HepG2 (cell line): ENCODE measurements around the gene GYS1. TPM values are rescaled to one million over a fixed set of nuclear protein-coding genes. Genes with fewer than 3 reads are reported as not detected.

Experiments used
- ATAC-seq: fragments of 200-7000 bp; cut with Tn5 transposase; 3 replicates; pipeline ENCODE4 v1.9.1; 2020; ENCODE audit warnings: mild to moderate bottlenecking, moderate library complexity
- BruUV-seq: library from RNA; stranded (reverse); fragments of 400-500 nt; replicated peaks from 2 replicates; lab custom pipeline; 2021; lab: Mats Ljungman, UMichigan
- CTCF ChIA-PET: fragments of 300-600 bp; formaldehyde crosslinking; extraction: SDS; loops from one replicate; lab custom pipeline; 2021; ENCODE audit warnings: low total read pairs, inconsistent platforms, low intra/inter-chr PET ratio; lab: Yijun Ruan, JAX
- POLR2A ChIA-PET: fragments of 350-600 bp; sonication (Branson Sonifier 250); formaldehyde crosslinking; loops from one replicate; lab custom pipeline; 2020; ENCODE audit warnings: antibody characterized with exemption, inconsistent platforms; lab: Yijun Ruan, JAX
- DNase-seq: peaks from one replicate; pipeline ENCODE4 v3.0.0-alpha.2; 2015; ENCODE audit warnings: low spot score
- FAIRE-seq: peaks from 3 replicates; lab custom pipeline; 2011; peaks lifted over from hg19 to GRCh38; lab: Jason Lieb, UNC
- H2AFZ ChIP-seq: one replicate; pipeline ENCODE4 v1.6.1; 2011; ENCODE audit warnings: low read length, inconsistent platforms
- H3K27ac ChIP-seq: fragments of 300-600 bp; 3 replicates; pipeline ENCODE4 v1.8.0; 2011; ENCODE audit warnings: mixed run types, mild to moderate bottlenecking, mixed read lengths, low read length, inconsistent platforms; ENCODE audit not compliant: insufficient read depth; ENCODE audit errors: extremely low read length
- H3K27me3 ChIP-seq, 2 experiments: fragments of 200-600 bp in 1 of 2; 2 replicates in 1 of 2; 3 replicates in 1 of 2; pipeline versions ENCODE4 v1.6.0 to v1.8.0; 2011; ENCODE audit warnings: low read length in 2 of 2, mild to moderate bottlenecking in 2 of 2, moderate library complexity in 2 of 2, inconsistent platforms in 1 of 2; ENCODE audit not compliant: insufficient read depth in 2 of 2, control insufficient read depth in 1 of 2
- H3K36me3 ChIP-seq, 2 experiments: fragments of 200-600 bp in 1 of 2; replicated peaks in 1 of 2; 2 replicates in 1 of 2; 3 replicates in 1 of 2; pipeline versions ENCODE4 v1.5.1 to v1.8.0; 2011; ENCODE audit warnings: low read length in 2 of 2, inconsistent platforms in 1 of 2; ENCODE audit not compliant: insufficient read depth in 2 of 2, control insufficient read depth in 1 of 2
- H3K4me1 ChIP-seq: 2 replicates; pipeline ENCODE4 v1.5.1; 2012; ENCODE audit warnings: low read length, inconsistent platforms; ENCODE audit not compliant: insufficient read depth
- H3K4me2 ChIP-seq: 2 replicates; pipeline ENCODE4 v1.6.0; 2011; ENCODE audit warnings: low read depth, low read length, inconsistent platforms
- H3K4me3 ChIP-seq, 3 experiments: fragments of 200-600 bp in 1 of 3; sonication (generic), shearing (Covaris generic) in 1 of 3; replicated peaks in 1 of 3; 2 replicates each; pipeline ENCODE4 v1.5.1; 2011 to 2016; ENCODE audit warnings: low read length in 3 of 3, inconsistent platforms in 2 of 3, low read depth in 2 of 3, mild to moderate bottlenecking in 2 of 3, control low read depth in 1 of 3, mixed read lengths in 1 of 3; ENCODE audit not compliant: insufficient read depth in 1 of 3
- H3K79me2 ChIP-seq: one replicate; pipeline ENCODE4 v1.6.1; 2011; ENCODE audit warnings: low read length, inconsistent platforms; ENCODE audit not compliant: insufficient read depth
- H3K9ac ChIP-seq: 2 replicates; pipeline ENCODE4 v1.6.0; 2011; ENCODE audit warnings: mild to moderate bottlenecking, low read depth, low read length, inconsistent platforms; ENCODE audit not compliant: insufficient read depth
- H3K9me3 ChIP-seq: 2 replicates; pipeline ENCODE4 v1.5.1; 2012; ENCODE audit warnings: mild to moderate bottlenecking, low read length
- H4K20me1 ChIP-seq: 2 replicates; pipeline ENCODE4 v1.6.0; 2011; ENCODE audit warnings: inconsistent platforms, mild to moderate bottlenecking, low read length, moderate library complexity; ENCODE audit not compliant: insufficient read depth
- BRD4 ChIP-seq: sonication (generic); formaldehyde crosslinking; IDR thresholded peaks from 2 replicates; pipeline ENCODE4 v1.4.0; 2020; ENCODE audit warnings: missing genetic modification reagents
- MLLT10 ChIP-seq: sonication (generic); formaldehyde crosslinking; IDR thresholded peaks from 2 replicates; pipeline ENCODE4 v1.4.0; 2020; ENCODE audit warnings: missing genetic modification reagents
- PHB2 ChIP-seq: fragments of 450-650 bp; IDR thresholded peaks from 2 replicates; pipeline ENCODE4 v1.6.1; 2018; ENCODE audit not compliant: partially characterized antibody
- PRDM10 ChIP-seq: sonication (generic); formaldehyde crosslinking; IDR thresholded peaks from 2 replicates; pipeline ENCODE4 v1.4.0; 2020; ENCODE audit warnings: low read depth, missing genetic modification reagents
- SIX4 ChIP-seq: sonication (generic); formaldehyde crosslinking; IDR thresholded peaks from 2 replicates; pipeline ENCODE4 v1.4.0; 2020; ENCODE audit warnings: missing genetic modification reagents
- UBTF ChIP-seq: sonication (generic); formaldehyde crosslinking; IDR thresholded peaks from 2 replicates; pipeline ENCODE4 v1.4.0; 2020; ENCODE audit warnings: mild to moderate bottlenecking, missing genetic modification reagents
- XRCC5 ChIP-seq: fragments of 200-400 bp; formaldehyde crosslinking; optimal IDR thresholded peaks from 2 replicates; pipeline ENCODE3; 2017; ENCODE audit warnings: mild to moderate bottlenecking, low read length
- ZMYM4 ChIP-seq: sonication (generic); formaldehyde crosslinking; IDR thresholded peaks from 2 replicates; pipeline ENCODE4 v1.8.1; 2023; ENCODE audit warnings: mild to moderate bottlenecking, missing genetic modification reagents
- ZNF180 ChIP-seq: sonication (generic); formaldehyde crosslinking; IDR thresholded peaks from 2 replicates; pipeline ENCODE4 v1.4.0; 2020; ENCODE audit warnings: low read depth, missing genetic modification reagents, borderline replicate concordance
- ZNF282 ChIP-seq: fragments of 450-650 bp; IDR thresholded peaks from 2 replicates; pipeline ENCODE4 v1.6.1; 2018; ENCODE audit not compliant: partially characterized antibody
- ZNF574 ChIP-seq: sonication (generic); formaldehyde crosslinking; IDR thresholded peaks from 2 replicates; pipeline ENCODE4 v1.4.0; 2020; ENCODE audit warnings: missing genetic modification reagents
- ZNF766 ChIP-seq: sonication (generic); formaldehyde crosslinking; IDR thresholded peaks from 2 replicates; pipeline ENCODE4 v1.5.0; 2020; ENCODE audit warnings: missing genetic modification reagents, borderline replicate concordance
- WGBS: methylation state at CpG from one replicate; pipeline ENCODE4 v1.1.6; 2017; ENCODE audit warnings: low lambda C conversion rate; 5-methylcytosine and 5-hydroxymethylcytosine counted together
- in situ Hi-C: cut with HindIII; loops from 2 replicates; pipeline ENCODE4 v1.10.0; 2017; ENCODE audit warnings: low pct_unique_long_range_greater_than_20kb; ENCODE audit not compliant: extremely low pct_ligation_motif_present
- intact Hi-C: fragments of 100-400 bp; cut with micrococcal nuclease; formaldehyde crosslinking; loops from one replicate; pipeline ENCODE4 v1.10.0; 2022; ENCODE audit not compliant: unreplicated experiment
- polyA plus RNA-seq, 8 experiments: library from polyadenylated mRNA; depleted of rRNA in 3 of 8; stranded (reverse) in 7 of 8; unstranded in 1 of 8; fragments of >200 nt; fragmentation: Illumina TruSeq in 4 of 8; extraction: Trizol in 4 of 8; gene quantifications; 2 replicates each; pipeline versions ENCODE4 v1.2.1 to v1.2.3, GENCODE V29; 2011 to 2016; ENCODE audit warnings: low read depth in 4 of 8, missing spikeins in 1 of 8, mixed read lengths in 1 of 8; ENCODE audit not compliant: insufficient read depth in 1 of 8
- total RNA-seq, 5 experiments: library from RNA; depleted of rRNA; stranded (reverse); fragments of >200 nt; fragmentation: Illumina TruSeq; extraction: Trizol; gene quantifications; 2 replicates each; pipeline ENCODE4 v1.2.3, GENCODE V29; 2016; ENCODE audit warnings: low read depth in 1 of 5

Gene GYS1
- total and polyA plus RNA-seq, 2 of the 13 experiments (the other 11 are each of a cell fraction or from before 2014, with no cell fraction given) = 18.4 to 42.1 TPM

GRCh38 chr19:48999481-49000325 lies 6.6 kb upstream of the GYS1 start (continued):
- TF ChIP-seq ZNF574 (CRISPR knock-in tag) = 0 out of 2 replicates have a peak, but pooled peaks have one; percentile 43
- TF ChIP-seq MLLT10 (CRISPR knock-in tag) = no peak

- no peak for FAIRE-seq
- TF ChIP-seq SIX4 (CRISPR knock-in tag) (no peak), PRDM10 (CRISPR knock-in tag) (no peak), ZNF766 (CRISPR knock-in tag) (no peak), XRCC5 (peak; percentile 59), UBTF (CRISPR knock-in tag) (no peak), ZNF282 (no peak), ZMYM4 (CRISPR knock-in tag) (no peak), ZNF180 (CRISPR knock-in tag) (no peak), PHB2 (no peak), BRD4 (CRISPR knock-in tag) (no peak)
Measured at GRCh38 chr19:48997972-48998371, 4.9 kb upstream of the GYS1 start.

More at GRCh38 chr19:48997972-48998371, 4.9 kb upstream of the GYS1 start:
- Histone ChIP-seq H4K20me1 (no peaks in the 10 kb centered on the region), H3K4me2 (peak overlapping the region; percentile 33; the same call in 1 of the 2 replicates), H3K4me3 (no peak overlapping the region), H3K27ac (no peak overlapping the region), H3K79me2 (peaks cover 32% of the 10 kb centered on the region), H3K36me3 (peaks cover 3 to 14% of the 10 kb centered on the region in 2 experiments; a peak in 3 of 5 replicates), H3K9me3 (no peaks in the 10 kb centered on the region), H3K9ac (no peak overlapping the region), H3K4me1 (peaks cover 18% of the 10 kb centered on the region), H3K27me3 (no peaks in the 10 kb centered on the region; a peak in 1 of 5 replicates), H2AFZ (no peak overlapping the region)
- in situ Hi-C loops (no loop called here), intact Hi-C loops (no loop called here)
- ChIA-PET POLR2A (interaction anchor here (0.6 kb wide), 1 partner anchor 10 kb away, joined by 3 read pairs; no protein-coding TSS in a partner anchor), CTCF (no interaction called here)
- BruUV-seq = no TSS peak
- WGBS = 50% methylated on average over 4 of the region's 5 CpGs
- ATAC-seq (peak; percentile 57), DNase-seq (peak; percentile 73)
